DMS 273 treated with DMSO at 0.1 percent for 48 hours (cell line): ENCODE measurements around the gene TMEM237.

Experiments
- DNase-seq: peaks from one replicate; lab custom pipeline; 2025; lab: John Stamatoyannopoulos, UW

Gene TMEM237

DNA sequence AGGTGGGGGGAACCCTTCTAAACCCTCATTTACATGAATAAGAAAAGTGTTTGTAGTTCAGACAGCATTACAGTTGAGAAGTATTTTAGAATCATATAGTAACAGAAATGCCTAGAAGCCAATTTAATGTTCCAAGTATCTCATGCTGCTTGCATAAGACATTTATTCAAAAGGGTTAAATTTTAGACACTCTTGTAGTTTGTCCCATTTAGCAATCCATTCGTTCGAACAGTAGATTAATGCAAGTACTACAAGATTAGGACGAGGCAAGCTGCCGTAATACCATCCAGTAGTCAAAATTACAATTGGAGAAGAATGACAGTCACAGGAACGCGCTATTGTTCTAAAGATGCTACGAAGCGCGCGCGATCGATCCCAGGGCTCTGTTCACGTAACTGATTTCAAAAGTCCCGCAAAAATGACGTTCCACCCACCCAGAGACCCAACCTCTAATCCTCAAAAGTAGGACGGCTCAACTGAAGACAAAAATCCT lies 1.2 kb downstream of the TMEM237 start:
- no peak for DNase-seq

DNA sequence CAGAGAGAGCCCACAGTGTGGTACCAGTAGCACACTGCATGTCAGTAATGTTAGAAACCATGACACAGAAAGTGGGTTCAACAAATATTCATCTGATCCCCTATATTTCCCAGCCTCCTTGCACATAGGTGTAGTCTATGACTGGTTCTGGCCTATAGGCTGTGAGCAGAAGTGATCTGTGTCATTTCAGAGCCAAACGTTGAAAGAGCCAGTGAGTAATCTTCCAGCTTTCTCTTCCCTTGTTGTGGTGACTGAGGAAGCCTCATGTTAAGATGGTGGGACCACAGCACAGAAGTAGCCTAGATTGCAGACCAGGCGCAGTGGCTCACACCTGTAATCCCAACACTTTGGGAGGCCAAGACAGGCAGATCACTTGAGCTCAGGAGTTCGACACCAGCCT lies 4.1 kb downstream of the TMEM237 start:
- no peak for DNase-seq

DNA sequence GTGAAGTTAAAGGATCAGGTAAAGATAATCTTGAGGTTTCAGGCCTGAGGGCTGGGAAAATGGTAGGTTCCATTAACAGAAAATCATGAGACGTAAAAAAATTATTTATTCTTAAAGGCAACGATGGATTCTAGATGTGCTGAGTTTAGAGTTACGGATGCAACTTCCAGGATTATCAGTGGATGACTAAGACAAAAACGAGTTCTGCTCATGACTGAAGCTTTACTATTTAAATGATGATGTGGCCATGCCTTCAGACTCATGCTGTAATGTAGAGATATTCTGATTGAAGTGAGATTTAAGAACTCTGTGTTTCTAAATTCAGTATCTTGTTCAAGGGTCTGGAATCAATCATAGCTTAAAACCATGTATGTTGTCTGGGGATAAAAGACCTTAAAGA lies 5.0 kb downstream of the TMEM237 start:
- DNase-seq = no peak

DNA sequence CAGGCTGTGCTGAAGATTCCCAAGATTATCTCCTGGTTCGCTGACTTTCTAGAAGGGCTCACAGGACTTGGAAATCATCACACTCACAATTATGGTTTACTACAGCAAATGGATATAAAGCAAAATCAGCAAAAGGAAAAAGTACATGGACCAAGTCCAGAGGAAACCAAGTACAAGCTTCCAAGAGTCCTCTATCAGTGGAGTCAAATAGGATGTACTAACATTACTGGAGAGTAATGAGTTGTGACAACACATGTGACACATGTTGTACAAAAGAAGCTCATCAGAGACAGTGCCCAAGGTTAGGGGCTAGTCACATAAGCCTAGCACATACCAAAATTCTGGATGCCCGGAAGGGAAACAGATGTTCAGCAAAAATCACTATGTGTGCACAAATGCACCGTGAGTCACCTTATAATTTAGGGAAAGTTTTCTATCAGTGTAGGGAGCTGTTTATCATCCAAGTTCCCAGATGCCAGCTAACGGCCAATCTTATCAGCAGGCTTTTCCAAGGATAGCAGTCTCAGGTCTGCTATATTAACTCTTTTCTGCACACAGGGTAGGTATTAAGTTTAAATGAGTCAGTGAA lies 9.5 kb downstream of the TMEM237 start:
- no peak for DNase-seq

DNA sequence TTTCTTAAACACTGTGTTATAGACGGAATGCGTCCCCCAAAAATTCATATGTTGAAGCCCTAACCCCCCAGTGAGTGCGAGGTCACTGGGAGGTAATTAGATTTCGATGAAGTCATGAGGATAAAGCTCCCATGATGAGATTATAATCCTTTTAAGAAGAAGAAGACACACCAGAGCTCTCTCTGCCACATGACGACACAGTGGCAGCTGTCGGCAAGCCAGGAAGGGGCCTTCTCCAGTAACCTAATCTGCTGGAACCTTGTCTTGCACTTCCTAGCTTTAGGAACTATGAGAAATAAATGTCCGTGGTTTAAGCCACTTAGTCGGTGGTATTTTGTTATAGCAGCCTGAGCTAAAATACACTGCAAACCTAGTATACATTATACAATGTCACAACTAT lies 12.3 kb downstream of the TMEM237 start:
- no peak for DNase-seq

DNA sequence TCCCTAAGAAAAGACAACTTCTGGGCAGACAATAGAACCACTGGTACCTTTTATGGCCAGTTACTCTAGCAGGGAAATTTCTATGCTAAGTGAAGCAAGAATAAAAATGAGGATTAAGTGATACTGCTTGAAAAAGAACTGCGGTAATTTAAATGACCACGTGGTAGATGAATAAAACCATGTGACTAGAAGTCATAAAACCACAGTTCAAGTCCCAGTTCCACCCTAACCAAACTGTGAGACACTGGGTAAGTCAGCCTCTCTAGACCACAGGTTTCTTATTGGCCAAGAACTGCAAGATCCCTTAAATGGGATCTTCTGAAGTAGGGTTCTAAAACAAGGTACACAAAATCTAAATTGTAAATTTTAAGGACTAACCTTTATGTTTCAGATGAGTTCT lies 12.7 kb downstream of the TMEM237 start:
- DNase-seq = no peak

DNA sequence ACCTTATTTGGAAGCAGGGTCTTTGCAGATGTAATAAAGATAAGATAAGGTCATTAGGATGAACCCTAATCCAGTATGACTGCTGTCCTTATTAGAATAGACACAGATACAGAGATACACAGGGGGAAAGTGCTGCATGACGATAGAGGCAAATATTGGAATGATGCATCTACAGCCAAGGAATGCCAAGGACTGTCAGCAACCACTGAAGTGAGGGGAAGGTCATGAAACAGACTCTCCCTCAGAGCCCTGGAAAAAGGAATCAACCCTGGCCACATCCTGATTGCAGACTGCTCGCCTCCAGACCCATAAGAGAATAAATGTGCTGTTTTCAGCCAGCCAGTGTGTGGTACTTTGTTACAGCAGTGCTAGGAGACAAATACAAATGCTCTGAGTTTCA lies 14.8 kb downstream of the TMEM237 start:
- DNase-seq = no peak

DNA sequence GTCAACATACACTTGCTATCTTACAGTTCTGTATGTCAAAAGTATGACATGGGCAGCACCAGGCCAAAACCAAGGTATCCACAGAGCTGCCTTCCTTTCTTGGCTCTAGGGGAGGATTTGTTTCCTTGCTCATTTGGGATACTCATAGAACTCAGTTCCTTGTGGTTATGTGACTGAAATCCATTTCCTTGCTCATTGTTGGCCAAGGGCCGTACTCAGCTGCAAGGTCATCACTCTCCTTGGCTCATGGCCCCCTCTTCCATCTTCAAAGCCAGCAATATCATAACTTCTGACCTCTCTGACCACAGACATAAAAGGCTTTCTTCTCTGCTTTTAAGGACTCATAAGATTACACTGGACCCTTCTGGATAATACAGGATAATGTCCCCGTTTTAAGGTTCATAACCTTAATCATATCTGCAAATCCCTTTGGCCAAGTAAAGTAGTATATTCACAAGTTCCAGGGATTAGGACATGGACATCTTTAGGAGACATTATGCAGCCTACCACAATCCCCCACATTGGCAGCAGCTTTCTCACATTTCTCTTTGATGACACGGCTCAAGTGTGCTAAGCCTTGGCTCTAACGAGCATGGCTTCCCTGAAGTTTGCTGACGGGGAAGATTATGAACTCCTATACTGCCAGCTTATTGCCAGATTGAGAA lies 20.9 kb downstream of the TMEM237 start:
- no peak for DNase-seq

DNA sequence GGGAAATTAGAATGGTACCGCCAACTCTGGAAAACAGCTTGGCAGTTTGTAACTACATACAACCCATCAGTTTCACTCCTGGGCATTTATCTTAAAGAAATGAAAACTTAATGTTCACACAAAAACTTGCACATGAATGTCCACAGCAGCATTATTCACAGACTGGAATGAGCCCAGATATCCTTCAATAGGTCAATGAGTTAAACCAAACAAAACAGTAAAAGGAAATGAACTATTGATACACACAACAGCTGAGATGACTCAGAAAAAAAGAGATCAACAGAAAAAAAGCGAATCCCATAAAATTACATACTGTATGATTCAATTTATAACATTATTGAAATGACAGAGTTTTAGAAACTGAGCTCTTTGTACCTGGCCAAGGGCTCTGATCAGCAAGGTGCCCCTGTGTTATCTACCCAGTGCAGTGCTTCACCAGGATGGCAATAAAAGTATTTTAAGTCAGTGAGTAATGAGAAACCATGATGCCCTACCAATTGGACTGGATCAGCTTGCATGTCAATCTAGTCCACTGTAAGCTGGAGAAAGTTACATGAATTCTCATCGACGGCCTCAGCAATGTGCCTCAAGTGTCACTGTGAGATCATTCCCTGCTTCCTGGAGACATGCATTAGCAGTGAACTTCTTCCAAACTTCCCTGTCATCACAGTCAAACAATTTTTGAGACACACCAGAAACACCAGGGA lies 21.9 kb downstream of the TMEM237 start:
- DNase-seq = no peak

DNA sequence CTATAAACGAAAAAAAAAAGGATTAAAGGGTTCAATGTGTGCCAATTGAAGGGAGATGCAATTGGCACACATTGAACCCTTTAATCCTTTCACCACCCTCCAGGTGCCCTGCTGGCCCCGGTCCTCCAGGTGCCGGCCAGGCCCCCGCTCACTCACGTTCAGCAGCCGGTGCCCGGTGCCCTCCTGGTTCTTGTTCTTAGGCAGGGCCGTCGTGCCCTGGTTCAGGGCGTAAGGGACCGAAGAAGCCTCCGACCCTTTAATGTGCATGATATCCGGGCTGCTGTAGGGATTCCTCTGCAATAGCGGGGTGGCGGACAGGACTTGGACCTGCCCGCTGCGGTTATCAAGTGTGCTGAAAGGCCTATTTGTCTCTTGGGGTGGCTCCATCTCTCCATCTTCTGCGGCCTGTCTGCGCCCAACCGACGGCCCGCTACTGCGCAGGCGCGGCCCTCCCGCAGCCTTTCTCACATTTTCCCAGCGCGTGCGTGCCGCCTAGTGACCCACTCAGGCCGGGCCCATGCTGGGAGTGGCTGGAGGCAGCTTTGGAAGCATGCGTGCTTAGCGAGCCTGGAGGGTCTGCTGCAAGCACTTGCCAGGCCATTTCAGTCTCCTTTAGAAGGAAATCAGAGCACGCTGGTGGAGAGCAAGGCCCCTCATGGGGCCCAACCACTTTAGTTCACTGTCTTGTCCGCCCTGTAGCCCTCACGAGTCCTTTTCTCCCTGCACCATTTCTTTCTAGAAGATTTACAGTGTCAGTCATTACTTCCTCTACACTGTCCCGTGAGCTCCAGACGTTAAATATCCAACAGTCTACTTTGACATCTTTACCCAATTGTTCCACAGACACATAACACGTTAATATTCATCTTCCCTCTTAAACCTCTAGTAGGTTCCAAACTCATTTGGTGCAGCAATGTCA lies 24.3 kb downstream of the TMEM237 start:
- DNase-seq = no peak

DNA sequence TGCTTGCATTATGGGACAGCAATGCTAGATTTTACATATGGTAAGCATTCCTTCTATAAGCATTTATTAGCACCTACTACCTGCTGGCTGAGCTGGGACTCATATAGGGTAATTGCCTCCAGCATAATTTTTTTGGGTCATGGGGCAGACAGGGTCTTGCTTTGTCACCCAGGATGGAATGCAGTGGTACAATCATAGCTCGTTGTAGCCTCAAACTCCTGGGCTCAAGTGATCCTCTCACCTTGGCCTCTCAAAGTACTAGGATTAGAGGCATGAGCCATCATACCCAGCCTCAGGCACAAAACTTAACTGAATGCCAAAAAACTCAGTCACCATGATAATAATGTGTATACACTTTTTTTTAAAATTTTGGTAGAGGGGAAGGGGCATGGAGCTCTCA lies 35.3 kb downstream of the TMEM237 start:
- no peak for DNase-seq

DNA sequence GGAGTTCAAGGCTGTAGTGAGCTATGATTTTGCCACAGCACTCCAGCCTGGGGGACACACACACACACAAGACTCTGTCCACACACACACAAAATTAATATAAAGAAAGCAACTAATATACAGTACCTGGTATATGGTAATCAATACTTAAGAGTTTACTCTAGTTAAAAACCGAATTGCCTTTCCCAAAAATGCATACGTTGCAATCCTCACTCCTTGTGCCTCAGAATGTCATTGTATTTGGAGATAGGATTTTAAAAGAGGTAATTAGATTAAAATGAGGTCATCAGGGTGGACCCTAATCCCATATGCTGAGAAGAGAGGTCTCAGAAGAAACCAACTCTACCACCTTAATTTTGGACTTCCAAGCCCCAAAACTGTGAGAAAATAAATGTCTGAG lies 35.7 kb downstream of the TMEM237 start:
- DNase-seq = no peak

DNA sequence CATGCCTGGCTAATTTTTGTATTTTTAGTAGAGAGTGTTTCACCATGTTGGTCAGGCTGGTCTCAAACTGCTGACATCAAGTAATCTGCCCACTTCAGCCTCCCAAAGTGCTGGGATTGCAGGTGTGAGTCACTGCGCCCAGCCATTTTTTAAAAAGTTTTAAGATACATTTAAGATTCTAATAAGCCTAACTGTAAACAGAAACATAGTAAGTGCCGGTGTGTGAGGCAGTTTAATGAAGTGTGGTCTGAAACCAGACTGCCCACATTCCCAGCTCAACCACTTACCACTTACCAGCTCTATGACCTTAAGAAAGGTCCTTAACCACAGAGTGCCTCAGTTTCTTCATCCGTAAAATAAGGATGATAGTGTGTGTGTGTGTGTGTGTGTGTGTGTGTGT lies 42.4 kb downstream of the TMEM237 start:
- DNase-seq = no peak

DNA sequence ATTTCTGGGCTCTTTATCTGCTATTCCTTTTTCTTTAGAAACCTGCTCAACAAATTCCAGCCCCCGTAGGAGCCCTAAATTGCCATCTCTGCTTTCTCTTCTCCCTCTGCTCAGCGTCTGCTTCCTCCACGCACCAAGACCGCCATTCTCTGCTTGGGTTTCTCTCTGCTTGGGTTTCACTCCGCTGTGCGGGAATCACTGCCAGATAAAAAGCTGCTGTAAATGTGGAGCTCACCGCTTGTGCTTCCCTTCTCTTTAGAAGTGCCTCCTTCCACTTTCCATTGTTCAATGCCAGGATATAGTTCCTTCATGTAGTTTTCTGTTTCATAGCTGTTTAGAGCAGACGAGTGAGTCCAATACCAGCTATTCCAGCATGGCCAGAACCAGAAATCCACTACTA lies 45.9 kb downstream of the TMEM237 start:
- DNase-seq = no peak

DNA sequence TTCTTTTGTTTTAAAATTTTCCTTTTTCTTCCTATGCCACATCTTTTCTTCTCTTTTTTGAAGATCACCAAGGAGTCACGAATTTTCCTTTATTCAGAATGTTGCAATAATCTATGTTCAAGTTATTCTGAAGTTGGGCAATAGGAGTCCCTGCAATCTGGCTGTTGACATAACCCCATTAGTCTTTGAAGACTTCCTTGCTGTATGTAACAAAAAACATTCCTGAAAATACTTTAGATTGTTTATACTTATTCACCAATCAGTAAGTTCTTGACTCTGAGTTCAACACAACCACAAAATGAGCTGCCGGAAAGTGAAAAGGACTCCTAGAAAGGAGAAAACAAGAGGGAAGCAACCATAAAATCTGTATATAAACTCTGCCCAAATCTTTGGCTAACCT lies 62.8 kb downstream of the TMEM237 start:
- DNase-seq = no peak

DNA sequence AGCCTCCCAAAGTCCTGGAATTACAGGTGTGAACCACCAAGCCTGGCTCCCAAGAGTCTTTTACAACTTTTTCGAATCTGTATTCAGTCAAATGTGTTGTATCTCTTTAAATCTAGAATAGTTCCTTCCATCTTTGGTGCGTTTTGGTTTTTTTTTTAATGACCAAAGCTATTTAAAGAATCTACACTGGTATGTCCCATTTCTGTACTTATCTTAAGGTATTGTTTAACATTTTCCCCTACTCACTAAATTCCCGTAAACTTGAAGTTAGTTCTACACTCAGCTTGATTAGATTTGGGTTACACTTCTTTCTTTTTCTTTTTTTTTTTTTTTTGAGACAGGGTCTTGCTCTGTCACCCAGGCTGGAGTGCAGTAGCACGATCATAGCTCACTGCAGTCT lies 63.8 kb downstream of the TMEM237 start:
- DNase-seq = no peak

DNA sequence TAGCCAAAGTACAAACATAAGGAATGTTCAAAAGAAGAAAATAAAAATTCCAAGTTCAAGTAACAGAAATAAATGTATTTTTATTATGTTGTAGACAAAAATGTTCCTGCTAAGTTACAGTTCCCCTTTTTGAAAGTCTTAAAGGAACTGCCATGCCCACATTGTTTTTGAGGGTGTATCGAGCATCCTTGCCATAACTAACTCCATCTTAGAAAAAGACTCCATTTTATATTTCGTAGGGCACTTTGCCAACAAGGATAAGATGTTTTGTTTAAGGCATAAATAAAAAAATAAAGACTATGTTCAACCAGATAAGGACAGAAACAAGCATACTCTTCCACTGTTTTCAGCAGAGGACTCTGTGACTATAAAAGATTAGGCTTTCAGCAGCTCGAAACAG lies 67.3 kb downstream of the TMEM237 start:
- no peak for DNase-seq

DNA sequence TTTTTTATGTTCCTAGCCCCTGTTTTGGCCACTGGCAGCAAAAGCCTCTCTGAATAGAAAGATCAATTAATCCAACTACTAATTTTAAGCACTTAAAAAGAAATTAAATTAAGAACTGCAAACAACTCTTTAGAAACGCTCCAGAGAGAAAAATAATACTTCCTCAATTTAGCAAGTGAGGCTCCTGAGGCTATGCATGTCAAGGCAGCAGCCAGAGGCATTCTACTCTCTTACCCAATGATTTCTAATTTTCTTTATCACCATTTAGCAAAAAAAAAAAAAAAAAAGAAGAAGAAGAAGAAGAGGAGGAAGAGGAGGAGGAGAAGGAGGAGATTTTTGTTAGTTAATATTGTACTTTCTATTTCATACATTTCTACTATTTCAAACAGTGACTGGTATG lies 68.5 kb downstream of the TMEM237 start:
- DNase-seq = no peak

DNA sequence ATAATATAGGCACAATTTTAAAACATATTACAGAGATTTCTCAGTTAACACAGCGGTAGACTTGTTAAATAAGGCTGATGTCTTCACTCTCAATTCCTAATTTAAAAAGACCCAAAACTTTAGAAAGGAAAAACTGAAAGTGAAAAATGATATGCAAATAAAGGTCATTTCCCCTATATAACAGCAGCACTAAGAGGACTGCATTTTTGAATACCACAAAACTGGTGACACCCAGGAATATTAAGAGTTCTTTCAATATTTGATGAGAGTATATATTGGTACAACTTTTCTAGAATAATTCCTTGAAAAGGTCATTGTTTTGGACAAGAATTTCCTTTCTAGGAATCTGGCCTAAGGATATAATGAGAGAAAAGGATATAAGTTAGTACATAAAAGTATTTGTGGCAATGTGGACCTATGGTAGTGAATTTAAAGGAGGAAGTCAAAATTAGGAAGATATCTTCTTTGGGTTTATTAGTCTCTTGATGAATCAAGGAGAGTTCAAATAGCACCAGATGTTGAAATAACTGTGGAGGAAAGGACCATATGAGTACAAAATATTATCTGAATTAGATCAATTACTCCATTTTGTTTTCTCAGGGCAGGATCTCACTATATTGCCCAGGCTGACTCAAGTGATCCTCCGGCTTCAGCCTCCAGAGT lies 70.3 kb downstream of the TMEM237 start:
- DNase-seq = no peak
